ENCODE results near the gene TSG101.
A peak's percentile ranks its signal among the peaks of the same experiment; 100 is the strongest.

The TSG101 gene, protein sequence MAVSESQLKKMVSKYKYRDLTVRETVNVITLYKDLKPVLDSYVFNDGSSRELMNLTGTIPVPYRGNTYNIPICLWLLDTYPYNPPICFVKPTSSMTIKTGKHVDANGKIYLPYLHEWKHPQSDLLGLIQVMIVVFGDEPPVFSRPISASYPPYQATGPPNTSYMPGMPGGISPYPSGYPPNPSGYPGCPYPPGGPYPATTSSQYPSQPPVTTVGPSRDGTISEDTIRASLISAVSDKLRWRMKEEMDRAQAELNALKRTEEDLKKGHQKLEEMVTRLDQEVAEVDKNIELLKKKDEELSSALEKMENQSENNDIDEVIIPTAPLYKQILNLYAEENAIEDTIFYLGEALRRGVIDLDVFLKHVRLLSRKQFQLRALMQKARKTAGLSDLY

DNA sequence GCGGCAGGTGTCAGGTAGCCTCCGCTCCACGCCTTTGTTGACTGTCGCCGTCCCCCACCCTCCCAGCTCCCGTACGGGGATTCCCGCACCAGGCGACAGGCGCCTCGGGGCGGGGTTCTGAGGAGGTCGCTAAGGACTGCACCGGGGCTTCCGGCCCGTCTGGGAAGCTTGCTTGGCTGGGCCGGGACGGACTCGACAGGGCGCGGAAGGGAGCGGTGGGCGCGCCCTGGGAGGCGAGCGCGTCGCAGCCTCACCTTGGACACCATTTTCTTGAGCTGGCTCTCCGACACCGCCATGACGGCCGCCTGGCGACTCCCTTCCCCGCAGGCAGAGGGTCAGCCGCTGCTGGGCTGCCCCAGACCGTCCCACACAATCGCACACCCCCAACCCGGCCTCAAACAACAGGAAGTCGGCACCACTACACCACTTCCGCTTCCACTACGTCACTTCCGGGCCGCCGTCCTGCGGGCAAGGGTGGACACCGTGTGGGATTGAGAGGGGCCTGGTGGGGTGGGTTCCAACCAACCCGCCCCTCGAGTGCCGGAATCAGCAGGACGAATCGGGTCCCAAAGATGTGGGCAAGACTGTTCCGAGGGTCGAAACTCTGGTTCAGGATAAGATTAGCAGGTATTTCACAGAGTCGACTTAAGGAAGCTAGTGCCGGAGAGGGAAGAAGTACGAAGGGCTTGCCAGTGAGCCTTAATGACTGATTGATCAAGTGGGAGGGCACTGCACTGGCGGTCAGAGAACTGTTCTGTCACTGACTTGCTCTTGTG is at the start of gene TSG101:
Gene TSG101 (minus strand): TSS at position 422 of the 776 bp plus-strand sequence. CDS start 126 bp downstream, at position 296.
- DNase-seq = peak; percentile 70

DNA sequence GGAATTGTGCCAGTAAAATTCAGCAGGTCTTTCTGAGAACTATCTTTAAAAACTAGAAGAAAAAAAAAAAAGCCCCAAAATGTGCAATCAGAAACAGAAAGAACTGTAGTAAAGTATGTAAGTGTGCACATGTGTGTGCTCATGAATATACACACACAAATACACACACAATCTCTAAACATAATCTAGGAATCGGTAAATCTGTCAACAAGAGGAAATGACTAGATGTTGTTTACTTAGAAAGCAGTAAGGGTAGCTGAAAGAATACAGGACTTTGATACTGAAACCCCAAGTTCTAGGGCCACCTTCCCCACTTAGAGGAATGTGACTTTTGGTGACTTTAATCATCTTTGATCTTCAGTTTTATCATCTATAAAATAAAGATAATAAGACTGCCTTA is 48.6 kb upstream of the TSG101 start:
- DNase-seq = no peak

DNA sequence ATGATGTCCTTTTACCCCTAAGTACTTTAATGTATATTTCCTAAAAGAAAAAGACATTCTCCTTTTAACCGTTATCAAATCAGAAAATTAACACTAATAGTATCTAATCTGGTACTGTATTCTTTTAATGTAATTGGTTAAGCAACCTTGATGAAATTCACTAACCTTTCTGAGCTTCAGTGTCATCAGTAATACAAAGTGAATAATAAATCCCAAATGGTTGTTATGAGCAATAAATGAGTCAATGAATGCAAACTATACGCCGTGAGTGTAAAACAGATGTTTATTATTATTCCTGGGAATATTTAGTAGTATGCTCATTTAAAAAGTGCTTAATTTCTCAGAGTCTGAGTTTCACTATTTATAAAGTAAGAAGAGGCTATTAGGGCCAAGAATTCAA is 40.3 kb upstream of the TSG101 start:
- no peak for DNase-seq

DNA sequence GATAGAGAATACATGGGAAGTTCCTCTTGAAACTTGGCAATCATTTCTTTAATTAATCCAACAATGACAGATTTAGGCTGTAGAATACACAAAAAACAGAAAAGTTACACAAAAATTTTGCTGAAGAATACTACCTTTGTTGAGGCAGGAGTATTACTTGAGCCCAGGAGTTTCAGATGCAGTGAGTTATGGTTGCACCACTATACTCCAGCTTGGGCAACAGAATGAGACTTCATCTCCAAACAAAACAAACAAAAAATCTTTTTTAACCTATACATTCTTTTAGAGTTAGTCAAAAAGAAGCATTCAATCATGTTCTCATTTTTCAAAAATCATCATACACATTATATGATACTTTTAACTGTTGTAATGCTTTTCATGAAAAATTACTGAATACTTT is 39.7 kb upstream of the TSG101 start:
- no peak for DNase-seq

DNA sequence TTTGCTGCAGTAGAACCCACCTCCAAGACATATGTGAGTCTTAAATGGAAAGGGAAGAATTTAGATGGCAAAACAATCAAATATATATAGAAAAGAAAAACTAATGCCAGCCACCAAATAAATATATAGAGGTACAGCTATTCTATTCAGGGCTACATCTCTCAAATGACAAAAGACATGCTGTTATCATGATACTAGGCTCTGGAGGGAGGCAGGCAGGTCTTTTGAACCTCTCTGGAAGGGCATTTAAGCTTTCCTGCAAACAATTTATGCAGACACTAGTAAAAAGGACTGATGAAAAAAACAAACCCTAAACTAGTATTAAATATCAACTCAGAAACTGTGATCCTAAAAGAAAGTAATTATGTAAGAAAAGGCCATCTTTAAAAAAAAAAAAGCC is 37.4 kb upstream of the TSG101 start:
- no peak for DNase-seq

DNA sequence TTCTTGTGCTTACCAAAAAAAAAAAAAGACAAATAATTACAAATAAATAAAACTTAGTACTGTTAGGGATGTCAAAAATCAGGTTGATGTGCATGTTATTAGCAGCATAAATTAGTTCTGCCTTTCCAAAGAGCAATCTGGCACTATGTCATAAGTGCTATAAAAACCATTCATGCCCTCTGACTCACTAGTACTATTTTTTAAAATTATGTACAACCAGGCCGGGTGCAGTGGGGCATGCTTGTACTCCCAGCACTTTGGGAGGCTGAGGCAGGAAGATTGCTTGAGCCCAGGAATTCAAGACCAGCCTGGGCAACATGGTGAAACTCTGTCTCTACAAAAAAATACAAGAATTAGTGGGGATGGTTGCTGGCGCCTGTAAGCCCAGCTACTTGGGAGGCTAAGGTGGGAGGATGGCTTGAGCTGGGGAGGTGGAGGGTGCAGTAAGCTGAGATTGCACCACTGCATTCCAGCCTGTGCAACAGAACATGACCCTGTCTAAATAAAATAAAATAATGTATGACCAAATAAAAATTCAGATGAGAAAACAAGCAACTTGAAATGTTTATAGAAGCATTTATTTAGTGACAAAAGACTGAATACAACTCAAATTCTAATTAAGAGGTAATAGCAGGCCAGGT is 36.5 kb upstream of the TSG101 start:
- DNase-seq = no peak

DNA sequence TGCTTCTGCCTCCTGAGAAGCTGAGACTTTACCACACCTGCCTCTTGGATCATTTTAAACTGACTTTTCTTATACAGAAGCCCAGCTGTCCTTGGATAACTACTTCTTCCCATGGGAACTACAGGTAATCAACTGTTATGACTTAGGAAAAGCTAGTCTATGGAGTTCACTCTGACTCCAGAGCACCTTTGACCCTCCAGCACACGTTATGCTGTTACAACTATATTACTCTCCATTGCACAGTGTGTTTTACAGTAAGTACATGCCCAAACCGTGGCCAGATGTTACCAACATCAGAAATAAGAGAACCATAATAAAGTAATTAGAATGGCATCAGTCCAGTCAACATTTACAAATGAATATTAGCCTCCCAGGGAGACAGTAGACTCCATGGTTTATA is 21.3 kb upstream of the TSG101 start:
- no peak for DNase-seq

DNA sequence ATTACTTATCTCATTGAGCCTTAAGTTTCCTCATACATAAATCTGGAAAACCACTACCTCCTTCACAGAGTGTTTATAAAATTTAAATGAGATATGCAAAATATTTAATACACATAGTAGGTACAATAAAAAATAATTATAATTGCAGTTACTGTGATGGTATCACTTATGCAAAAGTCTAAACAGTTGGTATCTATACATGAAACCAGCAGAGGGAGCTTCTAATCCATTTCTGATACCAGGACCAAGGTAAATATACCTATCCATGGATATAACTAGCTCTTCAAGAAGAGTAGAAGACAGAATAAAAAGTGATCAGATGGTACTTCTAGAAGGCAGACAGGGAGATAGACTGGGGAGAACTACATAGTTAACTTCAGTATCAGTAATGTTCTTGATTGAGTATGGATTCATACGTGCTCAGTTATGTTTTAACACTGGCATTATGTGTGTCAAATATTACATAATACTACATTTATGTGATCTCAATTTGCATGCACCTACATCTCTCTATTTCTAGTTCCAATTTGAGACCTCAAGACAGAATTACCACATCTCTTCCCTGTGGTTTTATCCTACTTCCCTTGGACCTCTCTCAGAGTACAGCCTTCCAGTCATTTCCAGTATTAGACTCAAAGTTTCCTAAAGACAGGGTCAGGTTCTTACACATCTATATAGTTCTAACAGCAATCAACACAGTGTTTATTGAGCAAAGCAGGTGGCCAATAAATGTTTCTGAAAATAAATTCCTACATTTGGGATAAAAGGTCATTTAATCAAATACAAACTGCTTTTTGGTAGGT is 13.7 kb upstream of the TSG101 start:
- no peak for DNase-seq

DNA sequence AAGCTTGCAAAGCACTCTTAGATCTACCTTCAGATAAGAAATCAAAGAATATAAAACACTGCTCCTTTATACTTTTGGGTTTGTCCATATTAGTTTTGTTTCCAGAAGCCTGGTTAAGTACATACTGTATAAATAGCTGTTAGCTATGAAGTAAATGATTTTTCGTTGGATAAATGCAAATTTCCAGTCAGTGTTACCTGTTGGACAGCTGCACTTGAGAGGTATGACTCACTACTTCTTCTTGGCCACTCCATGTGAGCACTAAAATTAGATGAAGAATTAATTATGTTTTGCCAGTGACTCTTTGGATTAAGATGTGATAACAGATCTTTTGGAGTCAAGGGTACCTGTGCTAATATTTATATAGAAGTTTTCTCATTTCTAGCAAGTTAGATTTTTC is 9.5 kb upstream of the TSG101 start:
- no peak for DNase-seq

DNA sequence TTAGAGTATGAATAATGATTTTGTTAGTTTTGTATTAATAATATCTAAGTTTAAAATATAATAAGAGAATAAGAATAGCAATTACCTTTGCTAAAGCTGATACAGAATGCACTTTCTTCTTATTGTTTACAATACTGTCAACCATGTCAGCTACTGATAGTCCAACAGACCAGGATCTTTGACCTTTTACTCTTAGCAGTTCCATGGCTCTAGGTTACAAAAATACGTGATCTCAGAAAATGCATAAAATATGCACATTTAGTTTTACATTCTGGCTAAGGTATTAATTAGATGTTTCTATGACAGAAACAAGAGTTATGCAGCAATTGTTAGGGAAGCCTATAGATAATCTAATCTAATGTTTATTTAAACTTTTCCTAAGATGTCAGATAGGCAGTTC is 7.5 kb upstream of the TSG101 start:
- no peak for DNase-seq

DNA sequence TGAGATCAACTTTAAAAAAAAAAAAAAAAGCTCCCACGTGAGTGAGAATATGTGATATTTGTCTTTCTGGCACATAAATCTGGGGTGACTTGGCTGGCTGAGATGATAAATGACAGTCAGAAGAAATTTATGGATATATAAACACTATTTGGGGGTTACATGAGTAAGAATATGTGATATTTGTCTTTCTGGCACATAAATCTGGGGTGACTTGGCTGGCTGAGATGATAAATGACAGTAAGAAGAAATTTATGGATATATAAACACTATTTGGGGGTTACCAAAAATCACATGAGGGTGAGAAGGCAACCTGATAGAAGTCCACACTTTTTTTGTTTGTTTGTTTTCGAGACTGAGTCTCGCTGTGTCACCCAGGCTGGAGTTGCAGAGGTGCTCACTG is 6.6 kb upstream of the TSG101 start:
- DNase-seq = no peak

DNA sequence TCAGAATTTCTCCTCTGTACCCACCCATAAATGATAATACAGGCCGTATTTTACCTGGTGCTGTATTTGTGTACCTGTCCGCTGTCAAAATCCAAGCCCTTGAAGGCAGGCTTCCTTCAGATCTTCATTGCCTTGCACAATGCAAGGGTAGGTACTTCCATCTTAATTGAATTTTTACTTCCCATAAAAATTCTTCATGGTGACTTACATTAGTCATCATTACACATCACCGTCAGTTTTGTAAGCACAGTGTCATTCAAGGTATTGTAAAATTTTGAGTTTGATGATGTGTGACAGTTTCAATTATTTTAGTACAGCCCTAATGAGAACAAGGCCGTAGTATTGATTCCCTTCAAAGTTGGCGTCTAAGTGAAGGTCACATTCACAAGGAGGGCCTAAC is 770 bp upstream of the TSG101 start:
- DNase-seq = no peak

DNA sequence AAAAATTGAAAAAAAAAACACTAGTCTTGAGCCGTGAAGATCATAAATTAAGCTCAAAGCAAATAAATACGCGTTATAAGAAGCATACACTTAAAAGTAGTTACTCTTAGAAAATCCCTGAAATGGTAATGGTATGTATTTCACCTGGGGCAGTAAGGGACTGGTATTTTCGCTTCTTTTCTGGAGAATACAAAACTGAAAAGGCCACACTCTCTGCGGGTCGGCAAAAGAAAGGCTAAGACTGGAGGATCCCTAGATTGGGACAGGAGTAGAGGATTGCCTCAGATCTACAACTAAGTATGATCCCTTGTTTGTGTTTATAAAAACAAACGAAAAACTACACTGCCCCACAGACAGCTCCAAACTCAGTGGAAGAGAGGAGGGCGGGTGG is 617 bp downstream of the TSG101 start:
- no peak for DNase-seq

DNA sequence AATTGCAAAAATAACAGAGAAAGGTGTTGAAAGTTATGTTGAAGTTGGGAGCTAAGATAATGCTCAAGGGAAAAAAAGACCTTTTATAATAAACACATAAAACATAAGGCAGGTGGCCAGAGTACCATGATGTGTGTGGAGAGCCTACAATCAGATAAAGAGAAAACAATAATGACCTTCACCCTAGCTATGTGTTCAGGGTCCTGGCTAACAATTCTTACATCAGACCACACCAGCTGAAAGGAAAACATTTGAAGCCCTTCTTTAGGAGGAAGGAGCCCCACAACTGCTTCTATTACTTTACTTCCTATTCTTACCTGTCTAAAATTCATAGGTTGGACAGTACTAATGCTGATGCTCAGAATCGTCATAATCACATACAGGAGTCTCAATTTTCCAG is 2.5 kb downstream of the TSG101 start:
- no peak for DNase-seq

DNA sequence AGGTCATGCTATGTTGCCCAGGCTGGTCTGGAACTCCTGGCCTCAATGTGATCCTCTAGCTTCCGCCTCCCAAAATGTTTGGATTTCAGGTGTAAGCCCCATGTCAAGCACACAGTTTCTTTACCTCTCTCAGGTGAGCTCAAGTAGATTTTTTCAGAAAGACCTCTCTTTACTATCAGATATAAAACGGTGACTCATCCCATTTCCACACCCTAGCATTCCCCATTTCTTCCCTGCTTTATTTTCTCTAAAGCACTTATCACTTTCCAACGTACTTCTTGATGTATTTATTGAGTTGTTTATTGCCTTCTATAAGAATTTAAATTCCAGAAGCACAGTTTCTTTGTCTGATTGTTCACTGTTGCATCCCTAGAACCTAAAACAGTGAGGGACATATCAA is 3.7 kb downstream of the TSG101 start:
- no peak for DNase-seq

DNA sequence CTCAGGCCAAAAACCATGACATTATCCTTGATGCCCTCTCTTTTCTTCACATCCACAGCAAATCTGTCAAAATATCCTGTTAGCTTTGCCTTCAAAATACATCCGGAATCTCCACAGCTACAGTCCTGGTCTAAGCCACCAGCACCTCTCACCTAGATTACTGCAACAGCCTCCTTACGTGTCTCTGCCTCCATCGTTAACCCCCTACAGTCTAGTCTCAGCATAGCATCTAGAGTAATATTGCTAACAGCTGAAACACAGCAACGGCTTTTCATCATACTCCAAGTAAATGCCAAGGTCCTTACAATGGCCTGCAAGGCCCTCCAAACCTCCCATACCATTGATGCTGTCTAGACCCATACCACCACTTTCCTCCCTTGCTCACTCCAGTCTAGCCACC is 4.4 kb downstream of the TSG101 start:
- no peak for DNase-seq

DNA sequence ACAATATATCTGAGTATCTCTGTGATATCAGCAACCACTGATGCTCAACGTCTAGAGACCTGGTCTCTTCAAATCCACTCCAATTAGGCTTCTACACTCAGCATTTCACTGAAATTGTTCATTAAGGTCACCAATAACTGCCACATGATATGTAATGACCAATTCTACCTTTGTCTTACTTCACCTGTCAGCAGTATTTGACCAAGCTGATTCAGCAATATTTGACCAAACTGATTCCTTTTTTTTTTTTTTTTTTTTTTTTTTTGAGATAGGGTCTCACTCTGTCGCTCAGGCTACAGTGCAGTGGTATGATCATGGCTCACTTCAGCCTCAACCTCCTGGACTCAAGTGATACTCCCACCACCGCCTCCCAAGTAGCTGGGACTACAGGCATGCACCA is 5.6 kb downstream of the TSG101 start:
- DNase-seq = no peak

DNA sequence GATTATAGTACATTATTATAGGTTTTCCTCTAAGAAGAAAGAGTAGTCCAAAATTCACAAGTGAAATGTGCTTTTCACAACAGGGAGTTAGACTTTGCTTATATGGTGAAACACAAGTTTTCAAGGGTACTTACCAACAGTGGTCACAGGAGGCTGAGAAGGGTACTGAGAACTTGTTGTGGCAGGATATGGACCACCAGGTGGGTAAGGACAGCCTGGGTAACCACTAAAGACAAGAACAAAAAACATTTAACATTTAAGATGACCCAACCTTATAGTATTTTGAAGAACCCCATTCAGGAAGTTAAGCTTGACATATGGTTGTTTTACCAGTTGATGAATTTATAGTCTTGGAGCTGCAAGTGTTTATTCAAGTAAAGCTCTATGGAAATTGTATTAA is 24.4 kb downstream of the TSG101 start:
- no peak for DNase-seq

DNA sequence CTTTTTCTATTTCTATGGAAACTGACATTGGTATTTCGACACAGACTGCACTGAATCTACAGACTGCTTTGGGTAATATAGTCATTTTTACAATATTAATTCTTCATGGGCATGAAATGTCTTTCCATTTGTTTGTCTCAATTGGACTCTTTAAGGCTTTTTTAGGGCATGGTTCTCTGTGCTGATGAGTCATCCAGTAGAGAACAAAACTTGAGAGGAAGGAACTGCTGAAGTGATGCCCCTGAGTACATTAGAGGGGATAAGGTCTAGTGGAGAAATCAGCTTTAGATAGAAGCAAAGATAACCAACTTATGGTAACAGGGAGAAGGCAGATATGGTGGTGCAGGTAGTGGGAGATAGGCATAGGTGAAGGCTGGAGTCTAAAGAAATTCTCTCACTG is 25.1 kb downstream of the TSG101 start:
- DNase-seq = no peak

DNA sequence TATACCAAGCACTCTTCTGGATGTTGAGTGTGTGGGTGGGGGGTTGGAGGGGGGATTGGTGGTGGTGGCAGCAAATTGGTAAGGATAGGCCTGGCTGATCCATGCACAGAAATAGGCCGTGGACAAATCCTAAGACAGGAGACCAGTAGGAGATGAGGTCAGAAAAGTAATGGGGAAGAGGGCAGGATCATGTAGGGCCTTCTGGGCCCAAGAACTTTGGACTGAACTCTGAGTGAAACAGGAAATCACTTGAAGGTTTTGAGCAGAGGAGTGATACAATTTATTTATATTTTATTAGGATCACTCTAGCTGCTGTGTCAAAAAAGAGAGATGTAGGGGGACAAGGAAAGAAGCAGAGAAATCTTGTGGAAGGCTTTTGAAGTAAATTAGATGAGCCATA is 28.7 kb downstream of the TSG101 start:
- DNase-seq = no peak

DNA sequence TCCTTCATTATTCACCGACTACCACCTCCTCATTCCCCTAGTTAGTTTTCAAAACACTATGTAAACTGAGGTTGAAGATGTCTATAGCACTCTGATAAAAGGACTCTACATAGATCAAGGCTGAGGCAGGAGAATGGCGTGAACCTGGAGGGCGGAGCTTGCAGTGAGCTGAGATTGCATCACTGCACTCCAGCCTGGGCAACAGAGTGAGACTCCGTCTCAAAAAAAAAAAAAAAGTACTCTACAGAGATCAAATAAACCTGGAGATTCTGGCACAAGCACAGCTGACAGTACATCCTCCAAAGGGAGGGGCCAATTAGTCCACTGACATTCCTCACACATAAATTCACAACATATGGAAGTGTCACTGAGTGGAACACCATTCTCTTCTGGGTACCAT is 31.0 kb downstream of the TSG101 start:
- DNase-seq = no peak

DNA sequence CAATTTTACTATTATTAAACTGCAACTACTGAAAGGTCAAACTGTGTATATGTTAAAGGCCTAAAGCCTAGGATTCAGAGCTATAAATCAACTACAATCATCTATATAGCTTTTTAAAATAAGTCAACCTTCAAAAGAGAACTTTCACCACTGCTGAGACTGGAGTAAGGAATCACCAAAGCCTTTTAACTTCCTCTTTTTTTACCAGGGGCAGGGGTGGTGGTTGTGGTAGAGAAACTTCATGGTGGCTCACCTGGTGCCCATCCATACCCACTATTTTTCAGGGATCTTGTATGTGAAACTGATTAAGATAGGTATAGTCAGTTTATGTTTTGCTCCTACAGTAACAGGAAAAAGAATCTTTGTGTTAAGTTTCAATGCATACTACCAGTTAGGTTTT is 31.5 kb downstream of the TSG101 start:
- DNase-seq = no peak

DNA sequence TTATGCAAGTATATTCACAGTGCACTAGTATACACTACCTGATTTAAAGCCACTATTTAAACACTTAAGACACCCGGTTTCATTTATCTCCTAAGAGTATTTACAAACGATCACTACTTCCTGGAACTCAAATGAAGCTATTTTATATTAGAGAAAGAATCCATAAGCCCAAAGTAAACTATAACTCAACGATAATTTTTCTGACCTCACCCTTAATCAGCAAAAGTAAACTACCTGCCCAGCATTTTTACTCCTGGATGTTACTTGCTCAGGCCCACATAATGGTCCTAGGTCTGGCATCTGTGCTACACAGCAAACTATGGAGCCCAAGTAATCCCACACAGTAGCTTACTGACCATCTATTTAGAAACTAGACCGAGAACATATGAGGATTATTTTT is 33.4 kb downstream of the TSG101 start:
- no peak for DNase-seq

Data from NCI-H2171 (cell line).